Vagina (tissue), 2 donors: Measurements from ENCODE around the gene SLC6A1. TPM values are rescaled to one million over a fixed set of nuclear protein-coding genes. Genes with fewer than 3 reads are reported as not detected.

ENCODE experiments used
- DNase-seq, 2 donors: peaks; one replicate each; pipeline ENCODE4 v3.0.0-alpha.2; 2017; ENCODE audit errors: extremely low spot score in 2 of 2
- H3K27ac ChIP-seq: fragments of 200-600 bp; sonication (generic); one replicate; pipeline ENCODE4 v1.5.1; 2019
- H3K27me3 ChIP-seq: fragments of 200-600 bp; sonication (generic); one replicate; pipeline ENCODE4 v1.5.1; 2019
- H3K36me3 ChIP-seq, 2 donors: fragments of 200-600 bp; sonication (generic); one replicate each; pipeline ENCODE4 v1.5.1; 2017 to 2019
- H3K4me1 ChIP-seq: fragments of 200-600 bp; sonication (generic); one replicate; pipeline ENCODE4 v1.5.1; 2019
- H3K4me3 ChIP-seq, 2 donors: fragments of 200-600 bp; sonication (generic); 1 replicate in 1 of 2; 2 replicates in 1 of 2; pipeline ENCODE4 v1.5.1; 2016 to 2019
- H3K9me3 ChIP-seq: fragments of 200-600 bp; sonication (generic); one replicate; pipeline ENCODE4 v1.5.1; 2019
- CTCF ChIP-seq, 3 experiments: fragments of 450-650 bp in 2 of 3; fragments of 200-600 bp in 1 of 3; sonication (generic) in 1 of 3; IDR thresholded peaks; one replicate each; pipeline ENCODE4 v1.5.1; 2017 to 2019; ENCODE audit warnings: antibody characterized with exemption in 3 of 3, mild to moderate bottlenecking in 2 of 3, moderate library complexity in 2 of 3
- POLR2A ChIP-seq, 2 donors: fragments of 450-650 bp; IDR thresholded peaks; one replicate each; pipeline ENCODE4 v1.6.1; 2017; ENCODE audit warnings: antibody characterized with exemption in 2 of 2, mild to moderate bottlenecking in 2 of 2, moderate library complexity in 2 of 2
- POLR2AphosphoS5 ChIP-seq, 2 donors: sonication (generic); formaldehyde crosslinking; IDR thresholded peaks; one replicate each; pipeline ENCODE4 v1.9.0; 2017; ENCODE audit warnings: antibody characterized with exemption in 2 of 2, mild to moderate bottlenecking in 2 of 2, low read depth in 1 of 2; ENCODE audit not compliant: insufficient read depth in 1 of 2
- intact Hi-C: fragments of 100-400 bp; cut with DNase I; formaldehyde crosslinking; loops from one replicate; pipeline ENCODE4 v1.15.1; 2023
- total RNA-seq: library from RNA; depleted of rRNA; stranded (reverse); fragments of >200 nt; gene quantifications from one replicate; pipeline ENCODE4 v1.2.3, GENCODE V29; 2016

SLC6A1 gene
- total RNA-seq, 1 donor from 2014 or later = 2.0 TPM

GRCh38 chr3:10981031-10981430, 11.5 kb upstream of the SLC6A1 start:
- H3K4me1 ChIP-seq = peaks cover 4% of the 10 kb centered on the region
- H3K27me3 ChIP-seq = no peaks in the 10 kb centered on the region
- TF ChIP-seq POLR2A (IDR thresholded peaks at IDR 0.05) = no peak
- TF ChIP-seq CTCF (IDR thresholded peaks at IDR 0.05) = no peak
- no peak for TF ChIP-seq POLR2AphosphoS5 (IDR thresholded peaks at IDR 0.05; ENCODE audit: insufficient read depth in 1 of 2, low read depth in 1 of 2)
- no peaks in the 10 kb centered on the region for H3K9me3 ChIP-seq
- no peak overlapping the region for H3K4me3 ChIP-seq
- DNase-seq = no peak
- H3K36me3 ChIP-seq = no peaks in the 10 kb centered on the region
- H3K27ac ChIP-seq = no peak overlapping the region
- intact Hi-C loops = no loop called here

GRCh38 chr3:10981961-10982360, 10.6 kb upstream of the SLC6A1 start:
- no peaks in the 10 kb centered on the region for H3K27me3 ChIP-seq
- no peaks in the 10 kb centered on the region for H3K36me3 ChIP-seq
- DNase-seq = no peak
- no peak for TF ChIP-seq CTCF (IDR thresholded peaks at IDR 0.05)
- no peak for TF ChIP-seq POLR2AphosphoS5 (IDR thresholded peaks at IDR 0.05; ENCODE audit: insufficient read depth in 1 of 2, low read depth in 1 of 2)
- no peak for TF ChIP-seq POLR2A (IDR thresholded peaks at IDR 0.05)
- H3K9me3 ChIP-seq = no peaks in the 10 kb centered on the region
- intact Hi-C loops = no loop called here
- peaks cover 4% of the 10 kb centered on the region for H3K4me1 ChIP-seq
- no peak overlapping the region for H3K4me3 ChIP-seq
- H3K27ac ChIP-seq = no peak overlapping the region

- Histone ChIP-seq H3K27ac (no peak overlapping the region), H3K27me3 (no peaks in the 10 kb centered on the region), H3K4me1 (peaks cover 4% of the 10 kb centered on the region), H3K4me3 (no peak overlapping the region), H3K9me3 (no peaks in the 10 kb centered on the region), H3K36me3 (no peaks in the 10 kb centered on the region)
- TF ChIP-seq POLR2A (IDR thresholded peaks at IDR 0.05) (no peak), POLR2AphosphoS5 (IDR thresholded peaks at IDR 0.05; ENCODE audit: insufficient read depth in 1 of 2, low read depth in 1 of 2) (no peak), CTCF (IDR thresholded peaks at IDR 0.05) (no peak)
- intact Hi-C loops = no loop called here
- DNase-seq = no peak
Measured at GRCh38 chr3:10982782-10983181, 9.8 kb upstream of the SLC6A1 start.

- no peak for DNase-seq
- peaks cover 4% of the 10 kb centered on the region for H3K4me1 ChIP-seq
- TF ChIP-seq CTCF (IDR thresholded peaks at IDR 0.05) = peak; percentile 28 to 52 (median 44)
- no peak for TF ChIP-seq POLR2A (IDR thresholded peaks at IDR 0.05)
- TF ChIP-seq POLR2AphosphoS5 (IDR thresholded peaks at IDR 0.05; ENCODE audit: insufficient read depth in 1 of 2, low read depth in 1 of 2) = peak in 1 of 2 donors; percentile 60
- no peaks in the 10 kb centered on the region for H3K36me3 ChIP-seq
- no peak overlapping the region for H3K27ac ChIP-seq
- H3K4me3 ChIP-seq = no peak overlapping the region
- H3K9me3 ChIP-seq = no peaks in the 10 kb centered on the region
- intact Hi-C loops = no loop called here
- H3K27me3 ChIP-seq = no peaks in the 10 kb centered on the region
Measured at GRCh38 chr3:10983219-10983916, 9.2 kb upstream of the SLC6A1 start.

- no peaks in the 10 kb centered on the region for H3K27me3 ChIP-seq
- intact Hi-C loops = no loop called here
- H3K4me1 ChIP-seq = peaks cover 4% of the 10 kb centered on the region
- no peak overlapping the region for H3K27ac ChIP-seq
- TF ChIP-seq CTCF (IDR thresholded peaks at IDR 0.05) (no peak), POLR2AphosphoS5 (IDR thresholded peaks at IDR 0.05; ENCODE audit: insufficient read depth in 1 of 2, low read depth in 1 of 2) (no peak)
- no peaks in the 10 kb centered on the region for H3K9me3 ChIP-seq
- DNase-seq = no peak
- no peak overlapping the region for H3K4me3 ChIP-seq
- no peaks in the 10 kb centered on the region for H3K36me3 ChIP-seq
Measured at GRCh38 chr3:10984371-10984896, 8.1 kb upstream of the SLC6A1 start.
